SK-N-SH treated with all-trans-retinoic acid at 6 μM for 48 hours (cell line): ENCODE results near the gene AMER2.

ENCODE experiments used
- ATAC-seq: fragments of 200-7000 bp; cut with Tn5 transposase; 3 replicates; pipeline ENCODE4 v1.9.1; 2020; ENCODE audit warnings: mild to moderate bottlenecking, moderate library complexity
- ARNTL ChIP-seq: fragments of 450-650 bp; formaldehyde crosslinking; IDR thresholded peaks from 2 replicates; pipeline ENCODE4 v1.5.0; 2020; ENCODE audit warnings: low read depth, mild to moderate bottlenecking, moderate library complexity, borderline replicate concordance
- CSDC2 ChIP-seq: fragments of 250-450 bp; sonication (Bioruptor Pico); IDR thresholded peaks from 2 replicates; pipeline ENCODE4 v1.5.0; 2020; ENCODE audit warnings: mild to moderate bottlenecking, moderate library complexity
- ESRRG ChIP-seq: fragments of 250-450 bp; sonication (Bioruptor Pico); IDR thresholded peaks from 2 replicates; pipeline ENCODE4 v1.6.1; 2021; ENCODE audit warnings: mild to moderate bottlenecking
- GLIS3 ChIP-seq: fragments of 250-450 bp; sonication (Bioruptor Pico); IDR thresholded peaks from 2 replicates; pipeline ENCODE4 v1.5.0; 2020; ENCODE audit warnings: mild to moderate bottlenecking, moderate library complexity
- ISL1 ChIP-seq: fragments of 250-450 bp; sonication (Bioruptor Pico); IDR thresholded peaks from 2 replicates; pipeline ENCODE4 v2.1.2; 2022; ENCODE audit warnings: mild to moderate bottlenecking, moderate library complexity
- OSR1 ChIP-seq: fragments of 250-450 bp; sonication (Bioruptor Pico); IDR thresholded peaks from 2 replicates; pipeline ENCODE4 v1.8.0; 2022; ENCODE audit warnings: moderate library complexity, mild to moderate bottlenecking, inconsistent platforms
- PPARA ChIP-seq: fragments of 250-450 bp; sonication (Bioruptor Pico); IDR thresholded peaks from 2 replicates; pipeline ENCODE4 v1.5.0; 2020; ENCODE audit warnings: mild to moderate bottlenecking, borderline replicate concordance
- RARB ChIP-seq: fragments of 250-450 bp; sonication (Bioruptor Pico); IDR thresholded peaks from 2 replicates; pipeline ENCODE4 v1.8.0; 2021; ENCODE audit warnings: mild to moderate bottlenecking, moderate library complexity
- SNAI2 ChIP-seq: fragments of 250-450 bp; sonication (Bioruptor Pico); IDR thresholded peaks from 2 replicates; pipeline ENCODE4 v1.5.0; 2020; ENCODE audit warnings: mild to moderate bottlenecking, moderate library complexity
- TCF4 ChIP-seq: fragments of 250-450 bp; sonication (Bioruptor Pico); IDR thresholded peaks from 2 replicates; pipeline ENCODE4 v1.8.0; 2021; ENCODE audit warnings: mild to moderate bottlenecking, moderate library complexity, borderline replicate concordance
- TOX ChIP-seq: fragments of 250-450 bp; sonication (Bioruptor Pico); IDR thresholded peaks from 2 replicates; pipeline ENCODE4 v1.8.0; 2021; ENCODE audit warnings: mild to moderate bottlenecking, moderate library complexity, borderline replicate concordance
- ZC3H10 ChIP-seq: fragments of 250-450 bp; sonication (Bioruptor Pico); IDR thresholded peaks from 2 replicates; pipeline ENCODE4 v1.5.1; 2021; ENCODE audit warnings: mild to moderate bottlenecking, moderate library complexity
- ZFP3 ChIP-seq: fragments of 250-450 bp; sonication (Bioruptor Pico); IDR thresholded peaks from 2 replicates; pipeline ENCODE4 v1.5.0; 2020; ENCODE audit warnings: mild to moderate bottlenecking, moderate library complexity
- ZFP30 ChIP-seq: fragments of 450-650 bp; formaldehyde crosslinking; IDR thresholded peaks from 2 replicates; pipeline ENCODE4 v1.5.0; 2022; ENCODE audit warnings: mild to moderate bottlenecking, moderate library complexity
- ZNF565 ChIP-seq: fragments of 450-650 bp; formaldehyde crosslinking; conservative IDR thresholded peaks from 2 replicates; pipeline ENCODE4 v1.5.0; 2020; ENCODE audit warnings: low read depth, mild to moderate bottlenecking, moderate library complexity
- ZNF70 ChIP-seq: fragments of 450-650 bp; formaldehyde crosslinking; IDR thresholded peaks from 2 replicates; pipeline ENCODE4 v1.5.0; 2020; ENCODE audit warnings: mild to moderate bottlenecking, moderate library complexity
- ZNF8 ChIP-seq: fragments of 450-650 bp; formaldehyde crosslinking; IDR thresholded peaks from 2 replicates; pipeline ENCODE4 v1.5.0; 2020; ENCODE audit warnings: mild to moderate bottlenecking, moderate library complexity
- TF ChIP-seq, protein P1 (sequence below): fragments of 250-450 bp; sonication (Bioruptor Pico); IDR thresholded peaks from 2 replicates; pipeline ENCODE4 v1.8.0; 2021; ENCODE audit warnings: low read depth, mild to moderate bottlenecking, moderate library complexity, borderline replicate concordance
- TF ChIP-seq, protein P2 (sequence below): fragments of 250-450 bp; sonication (Bioruptor Pico); IDR thresholded peaks from 2 replicates; pipeline ENCODE4 v1.5.0; 2020; ENCODE audit warnings: mild to moderate bottlenecking, moderate library complexity
- TF ChIP-seq, protein P3 (sequence below): fragments of 250-450 bp; sonication (Bioruptor Pico); IDR thresholded peaks from 2 replicates; pipeline ENCODE4 v1.5.1; 2020; ENCODE audit warnings: low read depth, mild to moderate bottlenecking, moderate library complexity
- TF ChIP-seq, protein P4 (sequence below): fragments of 250-450 bp; sonication (Bioruptor Pico); IDR thresholded peaks from 2 replicates; pipeline ENCODE4 v1.5.1; 2021; ENCODE audit warnings: mild to moderate bottlenecking, moderate library complexity
- TF ChIP-seq, protein P5 (sequence below): fragments of 250-450 bp; sonication (Bioruptor Pico); IDR thresholded peaks from 2 replicates; pipeline ENCODE4 v1.8.0; 2020; ENCODE audit warnings: mild to moderate bottlenecking, moderate library complexity, borderline replicate concordance

The AMER2 gene, protein sequence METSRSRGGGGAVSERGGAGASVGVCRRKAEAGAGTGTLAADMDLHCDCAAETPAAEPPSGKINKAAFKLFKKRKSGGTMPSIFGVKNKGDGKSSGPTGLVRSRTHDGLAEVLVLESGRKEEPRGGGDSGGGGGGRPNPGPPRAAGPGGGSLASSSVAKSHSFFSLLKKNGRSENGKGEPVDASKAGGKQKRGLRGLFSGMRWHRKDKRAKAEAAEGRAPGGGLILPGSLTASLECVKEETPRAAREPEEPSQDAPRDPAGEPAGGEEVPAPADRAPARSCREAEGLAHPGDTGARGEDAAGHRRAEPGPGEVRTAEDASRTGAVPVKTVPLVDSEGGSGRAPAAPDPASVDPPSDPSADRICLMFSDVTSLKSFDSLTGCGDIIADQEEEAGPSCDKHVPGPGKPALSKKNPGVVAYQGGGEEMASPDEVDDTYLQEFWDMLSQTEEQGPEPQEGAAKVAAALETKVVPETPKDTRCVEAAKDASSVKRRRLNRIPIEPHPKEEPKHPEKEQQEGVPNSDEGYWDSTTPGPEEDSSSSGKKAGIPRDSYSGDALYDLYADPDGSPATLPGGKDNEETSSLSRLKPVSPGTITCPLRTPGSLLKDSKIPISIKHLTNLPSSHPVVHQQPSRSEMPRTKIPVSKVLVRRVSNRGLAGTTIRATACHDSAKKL

DNA sequence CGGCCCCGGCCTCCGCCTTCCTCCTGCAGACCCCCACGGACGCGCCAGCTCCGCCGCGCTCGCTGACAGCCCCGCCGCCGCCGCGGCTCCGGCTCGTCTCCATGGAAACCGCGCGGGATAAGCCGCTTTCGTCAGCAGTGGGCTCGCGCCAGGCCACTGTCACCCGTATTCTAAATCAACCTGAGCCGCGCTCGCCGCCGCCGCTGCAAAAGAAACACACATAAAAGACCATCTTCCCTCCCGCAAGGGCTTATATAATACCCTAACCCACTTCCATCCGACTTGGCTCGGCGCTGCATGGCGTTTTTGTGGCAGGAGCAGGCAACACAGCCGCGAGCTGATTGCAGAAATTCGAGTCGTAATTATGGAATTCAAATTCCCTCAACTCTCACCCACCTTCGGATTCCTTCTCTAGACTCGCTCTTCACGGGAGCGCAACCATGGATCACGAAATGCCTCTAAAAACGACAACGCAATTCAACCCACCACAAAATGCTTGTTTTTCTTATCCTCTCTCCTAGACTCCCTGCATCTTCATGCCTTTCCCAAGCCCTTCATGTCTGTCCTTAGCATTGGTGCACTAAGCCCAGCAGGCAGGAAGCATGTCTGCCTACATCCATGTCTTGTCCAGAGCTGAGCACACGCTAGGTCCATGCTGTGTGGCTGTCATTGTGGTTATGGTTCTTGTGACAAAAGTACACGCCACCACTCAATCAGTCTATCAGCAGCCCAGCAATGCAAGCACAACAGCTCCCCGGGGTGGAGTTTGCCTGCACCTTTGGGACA lies at the start of gene AMER2:
Gene AMER2, minus strand, starts transcription at position 772 of the 786 bp plus-strand sequence. Its CDS starts 669 bp downstream, at position 103.
- ATAC-seq, result peak; percentile 56
- TF ChIP-seq, protein P1, sequence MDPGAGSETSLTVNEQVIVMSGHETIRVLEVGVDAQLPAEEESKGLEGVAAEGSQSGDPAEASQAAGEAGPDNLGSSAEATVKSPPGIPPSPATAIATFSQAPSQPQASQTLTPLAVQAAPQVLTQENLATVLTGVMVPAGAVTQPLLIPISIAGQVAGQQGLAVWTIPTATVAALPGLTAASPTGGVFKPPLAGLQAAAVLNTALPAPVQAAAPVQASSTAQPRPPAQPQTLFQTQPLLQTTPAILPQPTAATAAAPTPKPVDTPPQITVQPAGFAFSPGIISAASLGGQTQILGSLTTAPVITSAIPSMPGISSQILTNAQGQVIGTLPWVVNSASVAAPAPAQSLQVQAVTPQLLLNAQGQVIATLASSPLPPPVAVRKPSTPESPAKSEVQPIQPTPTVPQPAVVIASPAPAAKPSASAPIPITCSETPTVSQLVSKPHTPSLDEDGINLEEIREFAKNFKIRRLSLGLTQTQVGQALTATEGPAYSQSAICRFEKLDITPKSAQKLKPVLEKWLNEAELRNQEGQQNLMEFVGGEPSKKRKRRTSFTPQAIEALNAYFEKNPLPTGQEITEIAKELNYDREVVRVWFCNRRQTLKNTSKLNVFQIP (CRISPR knock-in tag), result no peak
- no peak for TF ChIP-seq CSDC2 (CRISPR knock-in tag)
- TF ChIP-seq ISL1 (CRISPR knock-in tag), result no peak
- TF ChIP-seq ARNTL, result no peak
- no peak for TF ChIP-seq ZNF8 (CRISPR knock-in tag)
- TF ChIP-seq ESRRG, result no peak
- no peak for TF ChIP-seq TOX (CRISPR knock-in tag)
- TF ChIP-seq ZFP30 (CRISPR knock-in tag), result no peak
- TF ChIP-seq SNAI2 (CRISPR knock-in tag), result no peak
- TF ChIP-seq ZC3H10 (CRISPR knock-in tag), result no peak
- TF ChIP-seq OSR1 (CRISPR knock-in tag), result no peak
- TF ChIP-seq ZNF565 (CRISPR knock-in tag), result no peak
- no peak for TF ChIP-seq ZNF70 (CRISPR knock-in tag)
- no peak for TF ChIP-seq TCF4 (CRISPR knock-in tag)
- no peak for TF ChIP-seq ZFP3 (CRISPR knock-in tag)
- no peak for TF ChIP-seq PPARA (CRISPR knock-in tag)
- TF ChIP-seq, all 23 proteins: peak for 0

DNA sequence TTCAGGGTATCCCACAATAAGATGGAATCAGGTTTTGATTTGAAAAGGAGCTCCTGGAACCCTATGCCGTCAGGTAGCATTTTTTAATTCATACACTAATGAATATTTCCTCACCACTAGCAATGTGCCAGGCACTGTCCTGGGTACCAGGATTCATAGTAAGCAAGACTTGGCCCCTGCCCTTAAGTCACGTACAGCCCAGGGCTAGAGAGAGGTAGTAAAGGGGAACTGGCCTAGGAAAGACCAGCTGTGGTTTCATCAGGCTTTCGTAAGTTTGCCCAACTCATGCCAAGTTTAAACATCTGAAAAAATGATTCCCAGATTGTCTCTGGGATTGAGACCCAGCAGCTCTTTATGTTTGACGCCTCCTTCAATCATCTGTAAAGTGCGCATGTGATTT lies 45.9 kb upstream of the AMER2 start:
- no peak for ATAC-seq
- TF ChIP-seq, protein P2, sequence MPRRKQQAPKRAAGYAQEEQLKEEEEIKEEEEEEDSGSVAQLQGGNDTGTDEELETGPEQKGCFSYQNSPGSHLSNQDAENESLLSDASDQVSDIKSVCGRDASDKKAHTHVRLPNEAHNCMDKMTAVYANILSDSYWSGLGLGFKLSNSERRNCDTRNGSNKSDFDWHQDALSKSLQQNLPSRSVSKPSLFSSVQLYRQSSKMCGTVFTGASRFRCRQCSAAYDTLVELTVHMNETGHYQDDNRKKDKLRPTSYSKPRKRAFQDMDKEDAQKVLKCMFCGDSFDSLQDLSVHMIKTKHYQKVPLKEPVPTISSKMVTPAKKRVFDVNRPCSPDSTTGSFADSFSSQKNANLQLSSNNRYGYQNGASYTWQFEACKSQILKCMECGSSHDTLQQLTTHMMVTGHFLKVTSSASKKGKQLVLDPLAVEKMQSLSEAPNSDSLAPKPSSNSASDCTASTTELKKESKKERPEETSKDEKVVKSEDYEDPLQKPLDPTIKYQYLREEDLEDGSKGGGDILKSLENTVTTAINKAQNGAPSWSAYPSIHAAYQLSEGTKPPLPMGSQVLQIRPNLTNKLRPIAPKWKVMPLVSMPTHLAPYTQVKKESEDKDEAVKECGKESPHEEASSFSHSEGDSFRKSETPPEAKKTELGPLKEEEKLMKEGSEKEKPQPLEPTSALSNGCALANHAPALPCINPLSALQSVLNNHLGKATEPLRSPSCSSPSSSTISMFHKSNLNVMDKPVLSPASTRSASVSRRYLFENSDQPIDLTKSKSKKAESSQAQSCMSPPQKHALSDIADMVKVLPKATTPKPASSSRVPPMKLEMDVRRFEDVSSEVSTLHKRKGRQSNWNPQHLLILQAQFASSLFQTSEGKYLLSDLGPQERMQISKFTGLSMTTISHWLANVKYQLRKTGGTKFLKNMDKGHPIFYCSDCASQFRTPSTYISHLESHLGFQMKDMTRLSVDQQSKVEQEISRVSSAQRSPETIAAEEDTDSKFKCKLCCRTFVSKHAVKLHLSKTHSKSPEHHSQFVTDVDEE (CRISPR knock-in tag), result no peak
- TF ChIP-seq ESRRG (no peak), RARB (CRISPR knock-in tag) (no peak), ZNF565 (CRISPR knock-in tag) (no peak), ZNF70 (CRISPR knock-in tag) (no peak), TOX (CRISPR knock-in tag) (no peak), ARNTL (no peak)

DNA sequence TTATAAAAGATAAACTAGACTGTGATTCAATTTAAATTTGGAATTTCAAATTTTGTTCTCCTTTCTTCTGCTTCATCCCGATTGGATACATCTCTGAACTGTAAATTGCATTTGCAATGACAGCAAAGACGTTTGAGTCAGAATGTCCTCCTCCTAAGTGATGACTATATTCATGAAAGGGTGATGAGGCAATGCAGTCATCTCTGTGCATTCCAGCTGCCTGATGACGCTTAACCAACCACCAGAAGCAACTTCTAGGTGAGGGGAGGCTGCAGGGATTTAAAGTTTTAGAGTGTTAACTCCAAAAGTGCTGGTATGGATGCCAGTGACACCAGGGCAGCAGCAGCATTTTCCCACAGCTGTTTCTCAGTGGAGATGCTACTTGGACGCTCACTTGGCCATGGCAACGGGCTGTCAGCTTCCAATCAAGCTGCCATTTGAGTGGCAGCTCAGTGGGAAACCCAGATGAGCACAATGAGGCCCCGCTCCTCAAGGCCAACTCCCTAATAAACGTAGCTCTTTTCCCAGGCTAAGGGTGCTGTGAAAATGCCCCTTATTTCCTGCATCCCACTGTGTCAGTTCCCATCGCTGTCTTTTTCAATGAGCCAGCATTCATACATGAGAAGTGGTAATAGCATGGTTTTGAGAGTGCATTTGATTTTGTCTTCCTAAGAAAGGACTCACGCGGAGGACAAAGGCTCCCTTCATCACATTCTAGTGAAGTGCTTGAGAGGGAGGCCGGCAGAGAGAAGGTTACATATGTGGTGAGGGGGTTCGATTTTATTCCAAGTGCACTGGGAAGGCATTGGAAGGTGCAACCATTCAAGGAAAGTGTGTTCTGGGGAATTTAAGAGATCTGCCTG lies 45.2 kb upstream of the AMER2 start:
- ATAC-seq, result no peak
- TF ChIP-seq, protein P3, sequence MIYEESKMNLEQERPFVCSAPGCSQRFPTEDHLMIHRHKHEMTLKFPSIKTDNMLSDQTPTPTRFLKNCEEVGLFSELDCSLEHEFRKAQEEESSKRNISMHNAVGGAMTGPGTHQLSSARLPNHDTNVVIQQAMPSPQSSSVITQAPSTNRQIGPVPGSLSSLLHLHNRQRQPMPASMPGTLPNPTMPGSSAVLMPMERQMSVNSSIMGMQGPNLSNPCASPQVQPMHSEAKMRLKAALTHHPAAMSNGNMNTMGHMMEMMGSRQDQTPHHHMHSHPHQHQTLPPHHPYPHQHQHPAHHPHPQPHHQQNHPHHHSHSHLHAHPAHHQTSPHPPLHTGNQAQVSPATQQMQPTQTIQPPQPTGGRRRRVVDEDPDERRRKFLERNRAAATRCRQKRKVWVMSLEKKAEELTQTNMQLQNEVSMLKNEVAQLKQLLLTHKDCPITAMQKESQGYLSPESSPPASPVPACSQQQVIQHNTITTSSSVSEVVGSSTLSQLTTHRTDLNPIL (CRISPR knock-in tag), result no peak
- TF ChIP-seq PPARA (CRISPR knock-in tag) (no peak), ZC3H10 (CRISPR knock-in tag) (no peak), ESRRG (no peak), TOX (CRISPR knock-in tag) (no peak), GLIS3 (CRISPR knock-in tag) (no peak), ISL1 (CRISPR knock-in tag) (no peak), SNAI2 (CRISPR knock-in tag) (no peak), ARNTL (no peak), CSDC2 (CRISPR knock-in tag) (no peak)
- TF ChIP-seq, protein P4, sequence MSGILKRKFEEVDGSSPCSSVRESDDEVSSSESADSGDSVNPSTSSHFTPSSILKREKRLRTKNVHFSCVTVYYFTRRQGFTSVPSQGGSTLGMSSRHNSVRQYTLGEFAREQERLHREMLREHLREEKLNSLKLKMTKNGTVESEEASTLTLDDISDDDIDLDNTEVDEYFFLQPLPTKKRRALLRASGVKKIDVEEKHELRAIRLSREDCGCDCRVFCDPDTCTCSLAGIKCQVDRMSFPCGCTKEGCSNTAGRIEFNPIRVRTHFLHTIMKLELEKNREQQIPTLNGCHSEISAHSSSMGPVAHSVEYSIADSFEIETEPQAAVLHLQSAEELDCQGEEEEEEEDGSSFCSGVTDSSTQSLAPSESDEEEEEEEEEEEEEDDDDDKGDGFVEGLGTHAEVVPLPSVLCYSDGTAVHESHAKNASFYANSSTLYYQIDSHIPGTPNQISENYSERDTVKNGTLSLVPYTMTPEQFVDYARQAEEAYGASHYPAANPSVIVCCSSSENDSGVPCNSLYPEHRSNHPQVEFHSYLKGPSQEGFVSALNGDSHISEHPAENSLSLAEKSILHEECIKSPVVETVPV (CRISPR knock-in tag), result no peak
- TF ChIP-seq, protein P5, sequence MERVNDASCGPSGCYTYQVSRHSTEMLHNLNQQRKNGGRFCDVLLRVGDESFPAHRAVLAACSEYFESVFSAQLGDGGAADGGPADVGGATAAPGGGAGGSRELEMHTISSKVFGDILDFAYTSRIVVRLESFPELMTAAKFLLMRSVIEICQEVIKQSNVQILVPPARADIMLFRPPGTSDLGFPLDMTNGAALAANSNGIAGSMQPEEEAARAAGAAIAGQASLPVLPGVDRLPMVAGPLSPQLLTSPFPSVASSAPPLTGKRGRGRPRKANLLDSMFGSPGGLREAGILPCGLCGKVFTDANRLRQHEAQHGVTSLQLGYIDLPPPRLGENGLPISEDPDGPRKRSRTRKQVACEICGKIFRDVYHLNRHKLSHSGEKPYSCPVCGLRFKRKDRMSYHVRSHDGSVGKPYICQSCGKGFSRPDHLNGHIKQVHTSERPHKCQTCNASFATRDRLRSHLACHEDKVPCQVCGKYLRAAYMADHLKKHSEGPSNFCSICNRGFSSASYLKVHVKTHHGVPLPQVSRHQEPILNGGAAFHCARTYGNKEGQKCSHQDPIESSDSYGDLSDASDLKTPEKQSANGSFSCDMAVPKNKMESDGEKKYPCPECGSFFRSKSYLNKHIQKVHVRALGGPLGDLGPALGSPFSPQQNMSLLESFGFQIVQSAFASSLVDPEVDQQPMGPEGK, result no peak
